IMR-90 (cell line): ENCODE measurements around the gene SPATA17. TPM values are rescaled to one million over a fixed set of nuclear protein-coding genes. Genes with fewer than 3 reads are reported as not detected.
A peak's percentile ranks its signal among the peaks of the same experiment; 100 is the strongest.

Experiments
- ATAC-seq: fragments of 200-7000 bp; cut with Tn5 transposase; 2 replicates; pipeline ENCODE4 v1.9.1; 2020; ENCODE audit warnings: low read depth, mild to moderate bottlenecking, moderate library complexity
- BruUV-seq: library from RNA; stranded (reverse); fragments of 400-500 nt; replicated peaks from 2 replicates; lab custom pipeline; 2021; lab: Mats Ljungman, UMichigan
- CTCF ChIA-PET: fragments of 300-600 bp; formaldehyde crosslinking; extraction: SDS; loops from one replicate; lab custom pipeline; 2021; ENCODE audit warnings: antibody characterized with exemption; lab: Yijun Ruan, JAX
- POLR2A ChIA-PET: fragments of 300-600 bp; sonication (Branson Sonifier 250); formaldehyde crosslinking; loops from one replicate; lab custom pipeline; 2022; ENCODE audit warnings: antibody characterized with exemption; ENCODE audit not compliant: unreplicated experiment; lab: Charles Lee
- DNase-seq: peaks from one replicate; pipeline ENCODE4 v3.0.0; 2013
- H2AFZ ChIP-seq: replicated peaks from 2 replicates; pipeline ENCODE3; 2013; ENCODE audit warnings: low read length, mild to moderate bottlenecking; ENCODE audit not compliant: poor library complexity
- H2AK5ac ChIP-seq: 2 replicates; pipeline ENCODE4 v1.6.1; 2013; ENCODE audit warnings: low read depth, low read length, inconsistent platforms
- H2AK9ac ChIP-seq: replicated peaks from 2 replicates; pipeline ENCODE3; 2013; ENCODE audit warnings: mild to moderate bottlenecking, low read depth, low read length, moderate library complexity; ENCODE audit not compliant: poor library complexity
- H2BK120ac ChIP-seq: 2 replicates; pipeline ENCODE4 v1.6.1; 2013; ENCODE audit warnings: low read depth, low read length, inconsistent platforms
- H2BK15ac ChIP-seq: 3 replicates; pipeline ENCODE4 v1.6.1; 2013; ENCODE audit warnings: low read depth, low read length, inconsistent platforms
- H2BK20ac ChIP-seq: 2 replicates; pipeline ENCODE4 v1.6.1; 2013; ENCODE audit warnings: low read depth, mild to moderate bottlenecking, inconsistent platforms, low read length, moderate library complexity
- H2BK5ac ChIP-seq: 2 replicates; pipeline ENCODE4 v1.6.1; 2013; ENCODE audit warnings: mild to moderate bottlenecking, low read depth, low read length, inconsistent platforms; ENCODE audit not compliant: poor library complexity, severe bottlenecking
- H3K14ac ChIP-seq: replicated peaks from 2 replicates; pipeline ENCODE4 v1.6.1; 2013; ENCODE audit warnings: low read depth, low read length, inconsistent platforms
- H3K18ac ChIP-seq: 2 replicates; pipeline ENCODE4 v1.6.1; 2013; ENCODE audit warnings: low read depth, low read length, control low read depth
- H3K23ac ChIP-seq: 2 replicates; pipeline ENCODE4 v1.6.1; 2013; ENCODE audit warnings: low read depth, low read length, inconsistent platforms
- H3K27ac ChIP-seq: 2 replicates; pipeline ENCODE4 v1.5.1; 2013; ENCODE audit warnings: mild to moderate bottlenecking, control low read depth, low read length; ENCODE audit not compliant: insufficient read depth
- H3K27me3 ChIP-seq: 2 replicates; pipeline ENCODE4 v1.6.1; 2013; ENCODE audit warnings: low read length; ENCODE audit not compliant: control insufficient read depth, insufficient read depth
- H3K36me3 ChIP-seq: 2 replicates; pipeline ENCODE4 v1.6.1; 2013; ENCODE audit warnings: low read length, mixed read lengths; ENCODE audit not compliant: control insufficient read depth, insufficient read depth
- H3K4ac ChIP-seq: 2 replicates; pipeline ENCODE4 v1.6.1; 2013; ENCODE audit warnings: low read depth, low read length, inconsistent platforms
- H3K4me1 ChIP-seq: 2 replicates; pipeline ENCODE4 v1.6.1; 2013; ENCODE audit warnings: low read length, mixed read lengths; ENCODE audit not compliant: control insufficient read depth, insufficient read depth
- H3K4me2 ChIP-seq: 2 replicates; pipeline ENCODE4 v1.6.1; 2013; ENCODE audit warnings: low read depth, mild to moderate bottlenecking, control low read depth, low read length, moderate library complexity
- H3K4me3 ChIP-seq: 2 replicates; pipeline ENCODE4 v1.5.1; 2013; ENCODE audit warnings: low read depth, mild to moderate bottlenecking, control low read depth, low read length, moderate library complexity; ENCODE audit not compliant: insufficient read depth
- H3K56ac ChIP-seq: 2 replicates; pipeline ENCODE4 v1.6.1; 2013; ENCODE audit warnings: low read length, inconsistent platforms; ENCODE audit not compliant: insufficient read depth; ENCODE audit errors: extremely low read depth
- H3K79me1 ChIP-seq, 2 experiments: 2 replicates each; pipeline ENCODE4 v1.6.1; 2013; ENCODE audit warnings: low read length in 2 of 2, inconsistent platforms in 1 of 2, low read depth in 1 of 2
- H3K9ac ChIP-seq: 2 replicates; pipeline ENCODE4 v1.6.1; 2013; ENCODE audit warnings: low read depth, low read length, control low read depth
- H3K9me1 ChIP-seq: 2 replicates; pipeline ENCODE4 v1.6.1; 2013; ENCODE audit warnings: low read length, inconsistent platforms; ENCODE audit not compliant: insufficient read depth
- H3K9me3 ChIP-seq: 2 replicates; pipeline ENCODE4 v1.6.1; 2013; ENCODE audit warnings: low read length; ENCODE audit not compliant: control insufficient read depth, insufficient read depth
- H4K20me1 ChIP-seq: 2 replicates; pipeline ENCODE4 v1.6.1; 2013; ENCODE audit warnings: low read length, inconsistent platforms; ENCODE audit not compliant: insufficient read depth
- H4K5ac ChIP-seq: 2 replicates; pipeline ENCODE4 v1.6.1; 2013; ENCODE audit warnings: mild to moderate bottlenecking, low read depth, low read length, control low read depth
- H4K8ac ChIP-seq, 2 experiments: 2 replicates each; pipeline ENCODE4 v1.6.1; 2013; ENCODE audit warnings: low read depth in 2 of 2, low read length in 2 of 2, control low read depth in 1 of 2, inconsistent platforms in 1 of 2
- H4K91ac ChIP-seq: 2 replicates; pipeline ENCODE4 v1.6.1; 2013; ENCODE audit warnings: low read depth, low read length, inconsistent platforms; ENCODE audit not compliant: insufficient read depth
- CTCF ChIP-seq: conservative IDR thresholded peaks from 2 replicates; pipeline ENCODE4 v1.5.1; 2012; ENCODE audit warnings: mild to moderate bottlenecking, low read depth, low read length, improper control_type of control experiment
- ELK1 ChIP-seq: fragments of 150-350 bp; IDR thresholded peaks from 2 replicates; pipeline ENCODE4 v1.6.1; 2016; ENCODE audit warnings: low read depth, mild to moderate bottlenecking, low read length, moderate library complexity, borderline replicate concordance
- FOS ChIP-seq: fragments of 150-350 bp; IDR thresholded peaks from 2 replicates; pipeline ENCODE4 v1.6.1; 2016; ENCODE audit warnings: low read depth, low read length
- MAFK ChIP-seq: IDR thresholded peaks from 2 replicates; pipeline ENCODE4 v1.6.1; 2012; ENCODE audit warnings: low read depth, low read length, improper control_type of control experiment
- MAZ ChIP-seq: IDR thresholded peaks from 2 replicates; pipeline ENCODE4 v1.6.1; 2012; ENCODE audit warnings: low read depth, mild to moderate bottlenecking, low read length, improper control_type of control experiment, moderate library complexity, borderline replicate concordance
- NFE2L2 ChIP-seq: fragments of 150-350 bp; IDR thresholded peaks from 2 replicates; pipeline ENCODE4 v1.6.1; 2016; ENCODE audit warnings: low read depth, mild to moderate bottlenecking, low read length
- POLR2A ChIP-seq: IDR thresholded peaks from 2 replicates; pipeline ENCODE4 v1.6.1; 2012; ENCODE audit warnings: mild to moderate bottlenecking, low read depth, low read length
- RFX5 ChIP-seq: IDR thresholded peaks from 2 replicates; pipeline ENCODE4 v1.8.0; 2012; ENCODE audit warnings: low read depth, mild to moderate bottlenecking, low read length, moderate library complexity
- SMC3 ChIP-seq: fragments of 150-350 bp; IDR thresholded peaks from 2 replicates; pipeline ENCODE4 v1.6.1; 2016; ENCODE audit warnings: low read depth, mild to moderate bottlenecking, antibody characterized with exemption, low read length, moderate library complexity
- USF2 ChIP-seq: fragments of 150-350 bp; IDR thresholded peaks from 2 replicates; pipeline ENCODE4 v1.6.1; 2017; ENCODE audit warnings: mild to moderate bottlenecking, antibody characterized with exemption, low read length, low read depth
- WGBS, 2 experiments: methylation state at CpG; one replicate each; pipeline versions ENCODE4 v1.1.5 to v1.1.7; 2013; ENCODE audit warnings: missing lambda C conversion rate in 2 of 2; ENCODE audit not compliant: insufficient read length in 1 of 2; ENCODE audit errors: extremely low coverage in 2 of 2; 5-methylcytosine and 5-hydroxymethylcytosine counted together
- dilution Hi-C: fragments of 300-500 bp; cut with HindIII; formaldehyde crosslinking; loops from one replicate; pipeline ENCODE4 v1.14.3; 2018; ENCODE audit warnings: low sequenced_read_pairs; ENCODE audit not compliant: unreplicated experiment
- in situ Hi-C: fragments of 300-500 bp; cut with MboI; formaldehyde crosslinking; loops from 3 replicates; pipeline ENCODE4 v1.14.3; 2019; ENCODE audit warnings: low sequenced_read_pairs, inconsistent platforms, mixed read lengths
- intact Hi-C: fragments of 100-400 bp; cut with micrococcal nuclease; formaldehyde crosslinking; loops from 2 replicates; pipeline ENCODE4 v1.10.0; 2022
- polyA plus RNA-seq, 3 experiments: library from polyadenylated mRNA; depleted of rRNA; stranded (reverse); fragments of >200 nt; gene quantifications; 2 replicates each; pipeline ENCODE4 v1.2.3, GENCODE V29; 2012; ENCODE audit warnings: low replicate concordance in 1 of 3
- total RNA-seq: library from RNA; depleted of rRNA; stranded (reverse); fragments of >200 nt; gene quantifications from 2 replicates; pipeline ENCODE4 v1.2.3, GENCODE V29; 2012

The SPATA17 gene
- total and polyA plus RNA-seq, 2 of the 4 experiments (the other 2 are of a cell fraction) = 0.03 to 0.18 TPM

- BruUV-seq = no TSS peak
- no peak for DNase-seq
- Histone ChIP-seq H3K4me1 (no peaks in the 10 kb centered on the region), H4K8ac (no peak overlapping the region), H4K91ac (no peak overlapping the region), H3K9me1 (no peaks in the 10 kb centered on the region), H3K56ac (no peak overlapping the region), H3K36me3 (no peaks in the 10 kb centered on the region), H3K4ac (no peak overlapping the region), H2BK120ac (no peak overlapping the region), H3K18ac (no peak overlapping the region), H3K4me2 (peak overlapping the region; percentile 67), H3K27me3 (peaks cover 3% of the 10 kb centered on the region; the same call in 1 of the 2 replicates), H3K23ac (no peak overlapping the region), H2AFZ (no peak overlapping the region), H2AK9ac (no peak overlapping the region), H2BK15ac (no peak overlapping the region), H3K9me3 (no peaks in the 10 kb centered on the region), H2BK20ac (no peak overlapping the region), H3K4me3 (no peak overlapping the region), H2BK5ac (no peak overlapping the region), H2AK5ac (no peak overlapping the region), H3K14ac (no peak overlapping the region), H3K27ac (no peak overlapping the region), H4K5ac (no peak overlapping the region), H4K20me1 (no peaks in the 10 kb centered on the region), H3K79me1 (no peaks in the 10 kb centered on the region), H3K9ac (no peak overlapping the region)
- intact Hi-C loops = no loop called here
- 0% methylated on average over 1 of the region's 18 CpGs; no CpG with 5 or more reads in 1 of the 2 experiments for WGBS, 2 experiments
- ChIA-PET POLR2A (no interaction called here), CTCF (no interaction called here)
- peak; percentile 53 for ATAC-seq
- in situ Hi-C loops = no loop called here
- dilution Hi-C loops = no loop called here
- TF ChIP-seq FOS (no peak), ELK1 (no peak), SMC3 (no peak), CTCF (no peak), POLR2A (no peak), RFX5 (no peak), NFE2L2 (no peak), MAFK (no peak), MAZ (no peak), USF2 (no peak)
Measured at GRCh38 chr1:217919683-217920388, 288.7 kb downstream of the SPATA17 start.
